Smooth muscle cell (in vitro differentiated cells): Measurements from ENCODE around the gene PCDHAC1. TPM values are rescaled to one million over a fixed set of nuclear protein-coding genes. Genes with fewer than 3 reads are reported as not detected.
"Not testable (repeated sequence)": the region's sequence is repeated elsewhere in the genome, so short reads cannot be mapped to it uniquely, and the experiment has no call there.

Experiments used
- DNase-seq: peaks from one replicate; lab custom pipeline; 2025; ENCODE audit not compliant: unreplicated experiment; lab: John Stamatoyannopoulos, UW
- H2AFZ ChIP-seq: fragments of 200-600 bp; sonication (generic); 2 replicates; pipeline ENCODE4 v1.6.0; 2016; ENCODE audit warnings: antibody characterized with exemption, low read depth, mild to moderate bottlenecking
- H3F3A ChIP-seq: fragments of 200-600 bp; sonication (generic); 2 replicates; pipeline ENCODE4 v1.6.0; 2017; ENCODE audit warnings: antibody characterized with exemption, low read depth
- H3K27ac ChIP-seq: fragments of 200-600 bp; sonication (generic); 2 replicates; pipeline ENCODE4 v1.5.1; 2016; ENCODE audit warnings: low read depth, mild to moderate bottlenecking
- H3K27me3 ChIP-seq: fragments of 200-600 bp; sonication (generic); 2 replicates; pipeline ENCODE4 v1.6.1; 2016; ENCODE audit warnings: low read depth, mild to moderate bottlenecking
- H3K36me3 ChIP-seq: fragments of 200-600 bp; sonication (generic); 2 replicates; pipeline ENCODE4 v1.5.1; 2016; ENCODE audit warnings: low read depth
- H3K4me1 ChIP-seq: fragments of 200-600 bp; sonication (generic); 2 replicates; pipeline ENCODE4 v1.5.1; 2016; ENCODE audit warnings: low read depth
- H3K4me2 ChIP-seq: fragments of 200-600 bp; sonication (generic); 2 replicates; pipeline ENCODE4 v1.6.0; 2016; ENCODE audit warnings: mild to moderate bottlenecking
- H3K4me3 ChIP-seq: fragments of 200-600 bp; sonication (generic); 2 replicates; pipeline ENCODE4 v1.5.1; 2016; ENCODE audit warnings: mild to moderate bottlenecking
- H3K79me2 ChIP-seq: fragments of 200-600 bp; sonication (generic); 2 replicates; pipeline ENCODE4 v1.6.0; 2016; ENCODE audit warnings: low read depth, mild to moderate bottlenecking
- H3K9ac ChIP-seq: fragments of 200-600 bp; sonication (generic); 2 replicates; pipeline ENCODE4 v1.6.0; 2016; ENCODE audit warnings: low read depth
- H3K9me3 ChIP-seq: fragments of 200-600 bp; sonication (generic); replicated peaks from 2 replicates; pipeline ENCODE4 v1.5.1; 2016; ENCODE audit warnings: low read depth
- H4K20me1 ChIP-seq: fragments of 200-600 bp; sonication (generic); 2 replicates; pipeline ENCODE4 v1.6.0; 2016; ENCODE audit warnings: low read depth
- CTCF ChIP-seq: fragments of 200-600 bp; sonication (generic); IDR thresholded peaks from 2 replicates; pipeline ENCODE4 v1.5.1; 2017; ENCODE audit warnings: borderline replicate concordance, mild to moderate bottlenecking, antibody characterized with exemption; ENCODE audit not compliant: insufficient read depth, poor library complexity, severe bottlenecking
- WGBS: methylation state at CpG from one replicate; pipeline ENCODE4 v1.1.7; 2016; ENCODE audit warnings: low lambda C conversion rate; 5-methylcytosine and 5-hydroxymethylcytosine counted together
- polyA plus RNA-seq: library from polyadenylated mRNA; unstranded; fragments of >200 nt; fragmentation: Nextera tagmentation; extraction: Ambion mirVana; gene quantifications from 2 replicates; pipeline ENCODE4 v1.2.1, GENCODE V29; 2016
- total RNA-seq: library from RNA; depleted of rRNA; stranded (reverse); fragments of >200 nt; gene quantifications from 2 replicates; pipeline ENCODE4 v1.2.3, GENCODE V29; 2014

The PCDHAC1 gene
- 5.6 and 9.3 TPM in 2 replicates for total RNA-seq
- 0.13 and 0.97 TPM in 2 replicates for polyA plus RNA-seq

- Histone ChIP-seq H4K20me1 (peaks cover 56% of the 10 kb centered on the region), H3K9ac (peak within 1 kb of the TSS; percentile 10), H3K4me1 (peaks cover 4% of the 10 kb centered on the region), H3K4me3 (peak within 1 kb of the TSS; percentile 73), H3K36me3 (no peaks in the 10 kb centered on the region), H3K27me3 (no peaks in the 10 kb centered on the region), H3K79me2 (no peaks in the 10 kb centered on the region), H2AFZ (peak within 1 kb of the TSS; percentile 74), H3K27ac (no peak within 1 kb of the TSS), H3K9me3 (no peaks in the 10 kb centered on the region), H3K4me2 (peak within 1 kb of the TSS; percentile 96), H3F3A (peaks cover 6% of the 10 kb centered on the region)
- 3% methylated on average over 41 of the region's 41 CpGs for WGBS
- no peak for TF ChIP-seq CTCF
- no peak for DNase-seq
Observed at GRCh38 chr5:140925806-140926442, at the start of gene PCDHAC1. PCDHAC1 (plus strand) TSS chr5:140926299; CDS start chr5:140926893, 594 bp downstream.

- H3F3A ChIP-seq, H3K4me3 ChIP-seq, H4K20me1 ChIP-seq, H3K27me3 ChIP-seq, H3K9ac ChIP-seq, H3K79me2 ChIP-seq, H3K9me3 ChIP-seq, H2AFZ ChIP-seq, H3K36me3 ChIP-seq, H3K4me1 ChIP-seq, H3K27ac ChIP-seq, DNase-seq, H3K4me2 ChIP-seq: not testable (repeated sequence)
- WGBS = 97% methylated on average over 73 of the region's 80 CpGs
Observed at GRCh38 chr5:140876541-140877261, 49.4 kb upstream of the PCDHAC1 start.

DNA sequence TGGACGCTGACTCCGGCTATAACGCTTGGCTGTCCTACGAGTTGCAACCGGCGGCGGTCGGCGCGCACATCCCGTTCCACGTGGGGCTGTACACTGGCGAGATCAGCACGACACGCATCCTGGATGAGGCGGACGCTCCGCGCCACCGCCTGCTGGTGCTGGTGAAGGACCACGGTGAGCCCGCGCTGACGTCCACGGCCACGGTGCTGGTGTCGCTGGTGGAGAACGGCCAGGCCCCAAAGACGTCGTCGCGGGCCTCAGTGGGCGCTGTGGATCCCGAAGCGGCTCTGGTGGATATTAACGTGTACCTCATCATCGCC, 48.9 kb upstream of the PCDHAC1 start:
- no peak for TF ChIP-seq CTCF
- Histone ChIP-seq H3K4me3 (no peak overlapping the region), H3F3A (no peaks in the 10 kb centered on the region), H4K20me1 (peaks cover 3% of the 10 kb centered on the region), H3K36me3 (no peaks in the 10 kb centered on the region), H3K79me2 (no peaks in the 10 kb centered on the region), H3K9ac (no peak overlapping the region), H3K27me3 (no peaks in the 10 kb centered on the region), H3K27ac (no peak overlapping the region), H2AFZ (no peak overlapping the region), H3K4me2 (no peak overlapping the region), H3K9me3 (no peaks in the 10 kb centered on the region), H3K4me1 (peaks cover 9% of the 10 kb centered on the region)
- 98% methylated on average over 33 of the region's 37 CpGs for WGBS
- DNase-seq = no peak

DNA sequence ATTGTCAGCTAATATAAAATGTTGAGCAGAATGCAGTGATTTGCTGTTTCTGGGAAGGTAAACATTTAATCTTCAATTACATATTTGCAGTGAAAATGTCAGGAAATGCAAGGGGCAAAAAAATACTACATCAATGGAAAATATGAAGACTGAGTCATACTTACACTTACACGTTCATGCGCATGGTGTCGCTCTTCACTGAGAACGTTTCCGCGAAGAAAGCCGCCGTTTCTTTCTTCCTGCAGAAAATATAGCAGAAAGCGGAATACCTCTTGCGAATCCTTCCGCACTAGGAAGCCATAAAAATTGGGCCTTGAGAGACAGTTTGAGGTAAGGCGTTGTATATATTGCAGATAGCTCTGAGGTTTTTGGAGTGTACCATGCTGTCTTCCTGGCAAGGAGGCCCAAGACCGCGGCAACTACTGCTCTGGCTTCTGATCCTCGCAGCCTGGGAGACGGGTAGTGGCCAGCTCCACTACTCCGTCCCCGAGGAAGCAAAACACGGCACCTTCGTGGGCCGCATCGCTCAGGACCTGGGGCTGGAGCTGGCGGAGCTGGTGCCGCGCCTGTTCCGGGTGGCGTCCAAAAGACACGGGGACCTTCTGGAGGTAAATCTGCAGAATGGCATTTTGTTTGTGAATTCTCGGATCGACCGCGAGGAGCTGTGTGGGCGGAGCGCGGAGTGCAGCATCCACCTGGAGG, 44.1 kb upstream of the PCDHAC1 start, which contains the start of gene PCDHA13:
Gene PCDHA13 (plus strand): TSS at position 236 of the 702 bp plus-strand sequence. CDS start 145 bp downstream, at position 381.
- Histone ChIP-seq H3K36me3 (no peaks in the 10 kb centered on the region), H3K27me3 (no peaks in the 10 kb centered on the region), H3K4me2 (peak within 1 kb of the TSS; percentile 86), H2AFZ (peak within 1 kb of the TSS; percentile 85), H3K9me3 (no peaks in the 10 kb centered on the region), H3K27ac (no peak within 1 kb of the TSS), H3K4me3 (peak within 1 kb of the TSS; percentile 54), H3K4me1 (no peaks in the 10 kb centered on the region), H3K79me2 (peaks cover 3% of the 10 kb centered on the region), H3K9ac (no peak within 1 kb of the TSS), H3F3A (no peaks in the 10 kb centered on the region), H4K20me1 (peaks cover 3% of the 10 kb centered on the region)
- 44% methylated on average over 35 of the region's 35 CpGs for WGBS
- peak; percentile 53 for TF ChIP-seq CTCF
- no peak for DNase-seq
